ACC112 (cell line): ENCODE results near the gene SYT7.

Experiments
- H2AFZ ChIP-seq: fragments of 200-600 bp; sonication (generic); one replicate; pipeline ENCODE4 v1.6.0; 2017; ENCODE audit warnings: antibody characterized with exemption, low read length; ENCODE audit not compliant: unreplicated experiment
- H3K27ac ChIP-seq: fragments of 200-600 bp; sonication (generic); 2 replicates; pipeline ENCODE4 v1.5.1; 2014; ENCODE audit warnings: low read depth, mild to moderate bottlenecking, antibody characterized with exemption, low read length, moderate library complexity
- H3K27me3 ChIP-seq: fragments of 200-600 bp; sonication (generic); 2 replicates; pipeline ENCODE4 v1.6.1; 2014; ENCODE audit warnings: mild to moderate bottlenecking, antibody characterized with exemption, low read length, moderate library complexity, mixed read lengths; ENCODE audit not compliant: insufficient read depth
- H3K36me3 ChIP-seq: fragments of 200-600 bp; sonication (generic); 2 replicates; pipeline ENCODE4 v1.6.1; 2016; ENCODE audit warnings: mild to moderate bottlenecking, antibody characterized with exemption, low read length, moderate library complexity, mixed read lengths; ENCODE audit not compliant: insufficient read depth
- H3K4me1 ChIP-seq: fragments of 200-600 bp; sonication (generic); one replicate; pipeline ENCODE4 v1.6.1; 2016; ENCODE audit warnings: low read length, mixed read lengths; ENCODE audit not compliant: insufficient read depth, unreplicated experiment, control insufficient read depth
- H3K4me3 ChIP-seq: fragments of 200-600 bp; sonication (generic); 2 replicates; pipeline ENCODE4 v1.5.1; 2014; ENCODE audit warnings: mild to moderate bottlenecking, low read depth, low read length
- H3K79me2 ChIP-seq: fragments of 200-600 bp; sonication (generic); one replicate; pipeline ENCODE4 v1.6.0; 2016; ENCODE audit warnings: low read length; ENCODE audit not compliant: control insufficient read depth, unreplicated experiment, insufficient read depth

Gene SYT7

DNA sequence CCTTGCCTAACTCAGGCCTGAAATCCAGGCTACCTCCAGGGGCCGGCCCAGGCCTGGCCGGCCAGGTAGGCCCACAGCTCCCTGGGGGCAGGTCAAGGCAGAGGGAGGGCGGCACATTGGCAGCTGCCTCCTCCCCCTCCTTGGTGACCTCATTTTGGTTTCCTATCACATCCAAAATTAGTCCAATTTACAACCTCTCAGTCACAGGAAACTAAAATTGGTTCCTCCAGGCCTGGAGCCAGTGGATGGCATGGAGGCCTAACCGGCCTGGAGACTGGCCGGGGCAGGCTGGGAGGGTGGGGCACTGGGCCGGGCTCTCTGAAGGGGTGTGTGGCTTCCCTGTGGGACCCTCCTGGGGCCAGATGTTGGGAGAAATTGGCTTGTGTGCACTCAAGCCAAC is 36.4 kb downstream of the SYT7 start:
- no peaks in the 10 kb centered on the region for H3K27me3 ChIP-seq
- no peaks in the 10 kb centered on the region for H3K79me2 ChIP-seq
- no peaks in the 10 kb centered on the region for H3K36me3 ChIP-seq
- H3K4me3 ChIP-seq = no peak overlapping the region
- peaks cover 35% of the 10 kb centered on the region for H3K4me1 ChIP-seq
- H3K27ac ChIP-seq = peak overlapping the region; percentile 81
- no peak overlapping the region for H2AFZ ChIP-seq

DNA sequence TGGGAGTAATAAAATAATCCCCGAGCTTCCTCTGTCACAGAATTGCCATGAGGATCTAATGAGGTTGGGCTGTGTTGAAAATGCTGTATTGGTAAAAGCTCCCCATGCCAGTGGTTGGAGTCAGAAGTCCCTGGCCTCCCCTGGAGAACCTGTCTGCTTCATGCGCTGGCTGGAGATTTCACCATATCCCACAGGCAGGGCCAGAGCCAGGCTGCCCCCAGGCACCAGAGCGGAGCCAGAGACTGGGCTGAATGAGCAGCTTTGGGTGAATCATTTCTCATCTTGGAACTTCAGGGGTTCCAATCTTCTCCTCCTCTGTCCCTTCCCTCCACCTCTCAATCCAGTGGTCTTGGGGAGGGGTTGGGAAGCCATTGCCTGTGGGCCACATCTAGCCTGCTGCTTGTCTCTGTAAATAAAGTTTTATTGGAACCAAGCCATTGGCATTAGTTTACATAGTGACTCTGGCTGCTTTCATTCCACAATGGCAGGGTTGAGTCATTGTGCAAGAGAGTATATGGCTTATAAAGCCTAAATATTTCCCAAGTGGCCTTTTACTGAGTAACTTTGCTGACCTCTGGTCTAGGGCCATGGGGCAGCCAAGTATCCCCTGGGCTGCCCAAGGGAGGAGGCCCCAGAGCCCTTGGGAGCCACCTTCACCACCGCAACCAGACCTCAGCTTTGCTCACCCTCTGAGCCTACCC is 37.1 kb downstream of the SYT7 start:
- no peaks in the 10 kb centered on the region for H3K36me3 ChIP-seq
- H3K27ac ChIP-seq = peak overlapping the region; percentile 81
- H3K79me2 ChIP-seq = no peaks in the 10 kb centered on the region
- no peaks in the 10 kb centered on the region for H3K27me3 ChIP-seq
- no peak overlapping the region for H2AFZ ChIP-seq
- H3K4me1 ChIP-seq = peaks cover 35% of the 10 kb centered on the region
- no peak overlapping the region for H3K4me3 ChIP-seq

DNA sequence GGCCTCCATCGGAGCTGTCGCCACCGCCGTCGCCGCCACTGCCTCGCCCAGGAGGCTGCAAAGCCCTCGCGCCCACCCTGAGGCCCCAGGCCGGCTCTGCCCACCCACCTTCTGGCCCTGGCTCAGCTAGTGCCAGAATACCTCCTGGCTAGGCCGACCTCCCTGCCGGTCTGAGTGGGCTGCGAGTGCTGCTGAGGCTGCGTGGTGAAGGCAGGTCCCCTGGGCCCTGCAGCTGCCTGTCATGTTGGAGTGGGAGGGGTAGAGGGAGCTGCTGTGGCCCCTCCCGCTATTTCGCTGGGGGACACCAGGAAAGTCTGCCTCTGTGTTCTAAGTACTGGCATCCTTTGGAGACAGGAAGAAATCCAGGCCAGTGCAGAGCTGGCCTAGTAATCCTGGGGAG is 38.2 kb downstream of the SYT7 start:
- Histone ChIP-seq H3K4me1 (peaks cover 35% of the 10 kb centered on the region), H2AFZ (no peak overlapping the region), H3K36me3 (no peaks in the 10 kb centered on the region), H3K4me3 (no peak overlapping the region), H3K79me2 (no peaks in the 10 kb centered on the region), H3K27ac (no peak overlapping the region), H3K27me3 (no peaks in the 10 kb centered on the region)

DNA sequence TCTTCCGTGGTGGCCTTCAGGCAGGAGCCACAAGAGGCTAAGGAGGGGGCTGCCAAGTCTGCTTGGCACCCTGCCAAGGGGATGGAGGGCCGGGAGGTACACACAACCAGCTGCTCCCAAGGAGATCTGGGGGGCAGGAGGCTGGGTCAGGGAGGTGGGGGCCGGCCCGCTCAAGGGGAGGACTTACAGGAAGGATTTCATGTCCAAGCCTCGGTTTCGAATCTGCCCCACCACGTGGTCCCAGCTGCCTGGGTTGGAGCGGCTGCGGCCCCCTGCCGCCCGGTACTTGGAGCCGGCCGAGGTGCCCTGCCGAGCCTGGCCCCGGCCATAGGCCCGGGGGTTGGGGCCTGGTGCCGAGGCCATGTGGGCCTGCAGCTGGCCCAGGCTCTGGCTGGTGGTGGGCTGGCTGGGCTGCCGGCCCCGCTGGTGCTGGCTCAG is 38.8 kb downstream of the SYT7 start:
- no peaks in the 10 kb centered on the region for H3K27me3 ChIP-seq
- no peak overlapping the region for H3K27ac ChIP-seq

DNA sequence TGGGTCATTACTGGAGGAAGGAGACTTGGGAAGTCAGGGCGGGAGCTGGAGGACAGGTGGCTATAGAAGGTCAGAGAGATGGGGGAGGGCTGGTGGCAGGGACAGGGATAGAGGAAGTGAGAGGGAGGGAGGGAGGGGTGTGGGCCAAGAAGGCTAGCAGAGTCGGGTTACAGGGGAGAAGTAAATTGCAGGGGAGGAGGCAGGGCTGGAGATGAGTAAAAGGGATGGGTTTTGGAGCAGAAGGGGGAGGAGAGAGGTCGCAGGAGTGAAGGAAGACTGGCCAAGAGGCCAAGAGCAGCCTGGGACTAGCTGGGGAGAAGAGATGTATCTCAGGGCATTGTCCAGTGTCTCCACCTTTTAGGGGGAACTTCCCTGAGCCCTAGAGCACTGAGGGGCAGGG is 39.3 kb downstream of the SYT7 start:
- no peak overlapping the region for H3K4me3 ChIP-seq
- no peak overlapping the region for H2AFZ ChIP-seq
- H3K36me3 ChIP-seq = no peaks in the 10 kb centered on the region
- H3K27me3 ChIP-seq = no peaks in the 10 kb centered on the region
- H3K4me1 ChIP-seq = peaks cover 35% of the 10 kb centered on the region
- no peak overlapping the region for H3K27ac ChIP-seq
- H3K79me2 ChIP-seq = no peaks in the 10 kb centered on the region

More for the DNA sequence above, 38.8 kb downstream of the SYT7 start:
- Histone ChIP-seq H3K79me2 (no peaks in the 10 kb centered on the region), H3K4me3 (no peak overlapping the region), H3K36me3 (no peaks in the 10 kb centered on the region), H3K4me1 (peaks cover 35% of the 10 kb centered on the region), H2AFZ (no peak overlapping the region)

DNA sequence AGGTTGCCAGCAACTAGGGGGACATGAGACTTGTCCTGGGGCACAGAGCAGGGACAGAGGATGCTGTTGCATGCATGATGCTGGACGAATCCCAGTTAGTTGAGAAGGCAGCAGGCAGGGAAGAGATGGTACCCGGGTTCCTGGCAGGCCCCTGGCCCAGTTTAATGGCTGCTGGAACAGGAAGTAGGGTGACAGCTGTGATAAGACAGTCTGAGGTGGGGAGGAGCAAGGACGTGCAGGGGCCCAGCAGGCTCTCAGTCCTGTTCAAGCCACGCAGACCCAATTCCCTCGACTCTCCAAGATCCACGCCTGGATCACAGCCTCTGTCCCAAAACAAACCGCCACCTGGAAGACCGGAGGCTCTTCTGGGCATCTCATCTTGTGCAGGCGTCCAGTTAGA is 40.3 kb downstream of the SYT7 start:
- Histone ChIP-seq H3K79me2 (no peaks in the 10 kb centered on the region), H3K27ac (no peak overlapping the region), H3K36me3 (no peaks in the 10 kb centered on the region), H3K4me1 (peaks cover 35% of the 10 kb centered on the region), H3K4me3 (no peak overlapping the region), H2AFZ (no peak overlapping the region), H3K27me3 (no peaks in the 10 kb centered on the region)

DNA sequence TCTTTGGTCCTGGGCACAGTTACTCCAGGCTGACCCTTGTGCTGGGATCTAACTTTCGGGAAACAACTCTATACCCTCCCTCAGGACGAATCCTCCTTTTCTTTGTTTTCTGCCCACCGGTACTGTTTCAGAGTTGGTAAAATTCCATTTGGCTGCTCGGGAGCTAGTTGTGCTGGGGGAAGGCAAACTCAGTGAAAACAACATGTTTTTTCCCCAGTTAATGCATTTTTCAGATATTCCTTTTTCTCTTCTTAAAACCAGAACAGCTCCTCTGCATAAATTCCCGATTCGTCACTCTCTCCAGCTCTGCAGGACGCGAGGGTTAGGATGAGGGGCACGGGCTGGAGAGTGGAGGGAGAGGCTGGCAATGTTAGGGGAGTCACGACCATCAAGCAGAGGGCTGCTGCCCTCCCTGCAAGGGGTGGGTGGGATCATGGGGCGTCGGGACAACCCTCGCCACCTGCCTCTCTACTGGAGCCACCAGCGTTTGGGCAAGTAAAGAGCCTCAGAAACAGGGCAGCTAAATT is 41.0 kb downstream of the SYT7 start:
- Histone ChIP-seq H2AFZ (no peak overlapping the region), H3K36me3 (no peaks in the 10 kb centered on the region), H3K4me1 (peaks cover 35% of the 10 kb centered on the region), H3K27me3 (no peaks in the 10 kb centered on the region), H3K4me3 (no peak overlapping the region), H3K27ac (no peak overlapping the region), H3K79me2 (no peaks in the 10 kb centered on the region)

DNA sequence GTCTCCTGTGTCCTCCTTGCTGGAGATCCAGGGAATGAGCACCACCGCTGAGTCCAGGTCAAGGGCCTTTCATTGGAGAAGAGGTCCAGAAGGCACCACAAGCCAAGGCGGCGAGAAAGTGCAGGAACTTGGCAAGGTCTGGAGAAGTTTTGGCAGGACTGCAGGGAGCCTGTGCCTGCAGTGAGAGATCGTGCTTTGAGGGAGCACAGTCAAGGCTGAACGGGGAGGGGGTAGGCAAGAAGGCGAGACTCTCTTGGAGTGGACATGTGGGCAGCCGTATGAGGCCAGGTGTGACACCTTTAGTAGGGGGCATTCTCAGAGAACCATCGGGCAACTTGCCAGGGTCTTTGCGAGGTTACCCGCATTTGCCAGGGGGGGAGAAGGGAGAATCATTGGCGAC is 41.9 kb downstream of the SYT7 start:
- Histone ChIP-seq H3K4me3 (no peak overlapping the region), H3K27me3 (no peaks in the 10 kb centered on the region), H2AFZ (no peak overlapping the region), H3K79me2 (no peaks in the 10 kb centered on the region), H3K36me3 (no peaks in the 10 kb centered on the region), H3K27ac (no peak overlapping the region), H3K4me1 (peaks cover 27% of the 10 kb centered on the region)

DNA sequence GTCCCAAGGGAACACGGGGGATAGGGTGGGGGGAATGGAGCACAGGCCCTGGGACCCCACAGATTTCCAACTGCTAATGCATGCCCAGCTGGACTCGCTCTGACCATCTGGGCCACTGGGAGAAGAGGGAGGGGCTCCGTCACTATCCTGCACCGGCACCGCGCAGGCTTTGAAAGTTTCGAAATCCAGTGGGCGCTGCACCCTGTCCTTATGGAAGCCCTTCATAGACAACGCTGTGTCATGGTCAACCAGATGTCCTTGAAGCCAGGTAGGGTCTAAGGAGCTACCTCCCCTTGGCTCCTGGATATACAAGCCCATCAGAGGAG is 42.3 kb downstream of the SYT7 start:
- no peak overlapping the region for H3K4me3 ChIP-seq
- H3K36me3 ChIP-seq = no peaks in the 10 kb centered on the region
- H3K27ac ChIP-seq = no peak overlapping the region
- H3K79me2 ChIP-seq = no peaks in the 10 kb centered on the region
- no peaks in the 10 kb centered on the region for H3K27me3 ChIP-seq
- H2AFZ ChIP-seq = no peak overlapping the region
- H3K4me1 ChIP-seq = peaks cover 23% of the 10 kb centered on the region

DNA sequence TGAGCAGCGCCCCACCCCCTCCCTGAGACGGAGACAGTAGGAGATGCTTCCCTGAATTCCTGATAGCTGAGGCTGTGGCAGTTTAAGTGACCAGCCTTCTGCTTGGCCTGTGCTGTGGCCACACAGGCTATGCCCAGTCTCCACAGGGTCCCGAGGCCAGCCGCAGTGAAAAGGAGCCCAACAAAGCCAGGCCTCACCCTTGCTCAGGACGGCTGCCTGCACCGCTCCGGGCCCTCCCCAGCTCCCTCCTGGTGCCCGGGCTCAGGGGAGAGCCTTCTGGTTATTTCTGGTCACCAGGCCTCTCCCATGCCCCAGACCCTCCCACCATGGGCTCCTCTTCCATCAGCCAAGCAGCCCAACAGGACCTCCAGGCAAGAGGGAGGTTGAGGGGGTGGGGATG is 43.5 kb downstream of the SYT7 start:
- Histone ChIP-seq H3K27me3 (no peaks in the 10 kb centered on the region), H3K4me3 (no peak overlapping the region), H3K79me2 (no peaks in the 10 kb centered on the region), H2AFZ (no peak overlapping the region), H3K36me3 (no peaks in the 10 kb centered on the region), H3K27ac (no peak overlapping the region), H3K4me1 (peaks cover 11% of the 10 kb centered on the region)

DNA sequence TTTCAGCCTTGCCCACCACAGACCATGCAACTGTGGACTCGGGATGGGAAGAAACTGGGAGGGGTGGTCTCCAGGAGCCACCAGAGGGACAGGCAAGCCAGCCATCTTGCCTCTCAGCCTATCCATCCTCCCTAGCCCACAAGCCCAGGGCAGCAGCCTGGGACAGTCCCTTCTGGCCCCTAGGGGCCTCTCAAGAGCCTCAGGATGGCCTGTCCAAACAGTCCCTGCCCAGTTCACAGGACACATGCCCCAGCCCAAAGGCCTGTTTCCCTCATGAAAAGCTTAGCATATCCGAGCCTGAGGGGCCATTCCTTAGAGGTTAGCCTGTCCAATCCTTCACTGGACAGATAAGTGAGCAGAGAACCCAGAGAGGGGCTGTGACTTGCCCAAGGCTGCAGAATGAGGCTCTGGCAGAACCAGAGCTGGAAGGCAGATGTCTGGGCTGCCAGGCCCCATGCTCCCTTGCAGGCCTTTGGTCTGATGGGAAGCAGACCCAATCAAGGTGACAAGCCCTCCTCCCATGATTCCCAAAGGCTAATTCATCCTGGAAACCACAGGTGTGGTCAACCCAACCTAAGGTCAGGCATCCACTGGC is 44.1 kb downstream of the SYT7 start:
- no peaks in the 10 kb centered on the region for H3K36me3 ChIP-seq
- peaks cover 5% of the 10 kb centered on the region for H3K4me1 ChIP-seq
- no peak overlapping the region for H2AFZ ChIP-seq
- no peak overlapping the region for H3K27ac ChIP-seq
- H3K4me3 ChIP-seq = no peak overlapping the region
- H3K27me3 ChIP-seq = no peaks in the 10 kb centered on the region
- H3K79me2 ChIP-seq = no peaks in the 10 kb centered on the region
